A673 (cell line): ENCODE measurements around the gene MORC1. TPM values are rescaled to one million over a fixed set of nuclear protein-coding genes. Genes with fewer than 3 reads are reported as not detected.

Experiments
- BruUV-seq: library from RNA; stranded (reverse); fragments of 400-500 nt; replicated peaks from 2 replicates; lab custom pipeline; 2021; lab: Mats Ljungman, UMichigan
- CTCF ChIA-PET: fragments of 300-600 bp; sonication (Branson Sonifier 250); formaldehyde crosslinking; loops from one replicate; lab custom pipeline; 2022; ENCODE audit warnings: antibody characterized with exemption; lab: Charles Lee
- POLR2A ChIA-PET: fragments of 300-600 bp; sonication (Branson Sonifier 250); formaldehyde crosslinking; loops from one replicate; lab custom pipeline; 2022; ENCODE audit warnings: antibody characterized with exemption; ENCODE audit not compliant: low non-redundant PET; lab: Charles Lee
- DNase-seq: peaks from one replicate; pipeline ENCODE4 v3.0.0-alpha.2; 2015; ENCODE audit warnings: low spot score
- H3K27ac ChIP-seq: fragments of 200-600 bp; sonication (generic); 2 replicates; pipeline ENCODE4 v1.5.1; 2016; ENCODE audit warnings: mixed run types, low read depth, mild to moderate bottlenecking, mixed read lengths, antibody characterized with exemption, low read length; ENCODE audit not compliant: poor library complexity, severe bottlenecking
- H3K27me3 ChIP-seq: fragments of 200-600 bp; sonication (generic); replicated peaks from 2 replicates; pipeline ENCODE4 v1.6.1; 2017; ENCODE audit warnings: mixed run types, low read depth, mild to moderate bottlenecking, mixed read lengths, antibody characterized with exemption, low read length; ENCODE audit not compliant: insufficient read depth, poor library complexity
- H3K36me3 ChIP-seq: fragments of 200-600 bp; sonication (generic); 2 replicates; pipeline ENCODE4 v1.6.1; 2016; ENCODE audit warnings: mixed run types, mild to moderate bottlenecking, mixed read lengths, antibody characterized with exemption, low read length; ENCODE audit not compliant: insufficient read depth, poor library complexity, severe bottlenecking
- H3K4me1 ChIP-seq: fragments of 200-600 bp; sonication (generic); 2 replicates; pipeline ENCODE4 v1.6.1; 2017; ENCODE audit warnings: mixed run types, mild to moderate bottlenecking, mixed read lengths, antibody characterized with exemption, low read length; ENCODE audit not compliant: insufficient read depth, poor library complexity, severe bottlenecking
- H3K4me3 ChIP-seq: fragments of 200-600 bp; sonication (generic); 2 replicates; pipeline ENCODE4 v1.5.1; 2016; ENCODE audit warnings: low read depth, mixed run types, mild to moderate bottlenecking, mixed read lengths, low read length; ENCODE audit not compliant: poor library complexity, severe bottlenecking
- H3K9me3 ChIP-seq: fragments of 200-600 bp; sonication (generic); 2 replicates; pipeline ENCODE4 v1.6.1; 2016; ENCODE audit warnings: mixed run types, low read depth, mild to moderate bottlenecking, mixed read lengths, antibody characterized with exemption, low read length; ENCODE audit not compliant: poor library complexity, severe bottlenecking
- EZH2 ChIP-seq: fragments of 200-600 bp; sonication (generic); IDR thresholded peaks from 2 replicates; pipeline ENCODE4 v1.6.1; 2017; ENCODE audit warnings: borderline replicate concordance, low read depth, mild to moderate bottlenecking, mixed read lengths, antibody characterized with exemption, low read length; ENCODE audit not compliant: poor library complexity, severe bottlenecking
- intact Hi-C: fragments of 100-400 bp; cut with micrococcal nuclease; formaldehyde crosslinking; loops from one replicate; pipeline ENCODE4 v1.10.0; 2022; ENCODE audit not compliant: unreplicated experiment
- total RNA-seq: library from RNA; stranded (reverse); gene quantifications from 2 replicates; pipeline ENCODE4 v1.2.3, GENCODE V29; 2021
- TF ChIP-seq, protein P1 (sequence below): fragments of 300-800, 200-600 bp; sonication (generic); conservative IDR thresholded peaks from 2 replicates; pipeline ENCODE4 v1.5.1; 2017; ENCODE audit warnings: low read depth, mild to moderate bottlenecking, antibody characterized with exemption, low read length, moderate library complexity, mixed read lengths

The MORC1 gene
- total RNA-seq, 1 experiment from 2014 or later: 0.88 TPM

DNA sequence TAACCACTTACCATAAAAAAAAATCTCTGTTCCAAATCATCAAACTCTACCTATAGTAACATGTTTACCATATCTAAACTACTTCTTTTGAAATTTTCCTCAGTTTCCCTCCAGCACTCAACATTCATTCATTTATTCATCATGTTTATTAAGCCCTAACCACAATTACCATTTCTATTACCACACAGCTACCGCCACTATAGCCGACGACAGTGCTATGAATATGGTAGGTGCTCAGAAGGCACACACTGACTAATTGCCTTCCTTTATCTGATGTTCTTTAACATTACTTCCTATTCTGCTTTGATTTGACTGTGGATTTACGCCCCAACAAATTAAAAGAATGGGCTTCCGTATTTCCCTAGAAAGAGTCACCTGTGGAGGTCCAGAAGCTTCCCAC lies 208.1 kb downstream of the MORC1 start:
- BruUV-seq: no TSS peak
- H3K27me3 ChIP-seq: no peaks in the 10 kb centered on the region
- TF ChIP-seq EZH2: no peak
- TF ChIP-seq, protein P1, sequence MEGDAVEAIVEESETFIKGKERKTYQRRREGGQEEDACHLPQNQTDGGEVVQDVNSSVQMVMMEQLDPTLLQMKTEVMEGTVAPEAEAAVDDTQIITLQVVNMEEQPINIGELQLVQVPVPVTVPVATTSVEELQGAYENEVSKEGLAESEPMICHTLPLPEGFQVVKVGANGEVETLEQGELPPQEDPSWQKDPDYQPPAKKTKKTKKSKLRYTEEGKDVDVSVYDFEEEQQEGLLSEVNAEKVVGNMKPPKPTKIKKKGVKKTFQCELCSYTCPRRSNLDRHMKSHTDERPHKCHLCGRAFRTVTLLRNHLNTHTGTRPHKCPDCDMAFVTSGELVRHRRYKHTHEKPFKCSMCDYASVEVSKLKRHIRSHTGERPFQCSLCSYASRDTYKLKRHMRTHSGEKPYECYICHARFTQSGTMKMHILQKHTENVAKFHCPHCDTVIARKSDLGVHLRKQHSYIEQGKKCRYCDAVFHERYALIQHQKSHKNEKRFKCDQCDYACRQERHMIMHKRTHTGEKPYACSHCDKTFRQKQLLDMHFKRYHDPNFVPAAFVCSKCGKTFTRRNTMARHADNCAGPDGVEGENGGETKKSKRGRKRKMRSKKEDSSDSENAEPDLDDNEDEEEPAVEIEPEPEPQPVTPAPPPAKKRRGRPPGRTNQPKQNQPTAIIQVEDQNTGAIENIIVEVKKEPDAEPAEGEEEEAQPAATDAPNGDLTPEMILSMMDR: no peak
- no peak overlapping the region for H3K27ac ChIP-seq
- H3K4me1 ChIP-seq: no peaks in the 10 kb centered on the region
- H3K36me3 ChIP-seq: no peaks in the 10 kb centered on the region
- DNase-seq: no peak
- CTCF ChIA-PET: no interaction called here
- H3K9me3 ChIP-seq: no peaks in the 10 kb centered on the region
- intact Hi-C loops: loop anchor here (5.0 kb wide), 1 partner anchor 92 kb away; no protein-coding TSS in a partner anchor
- H3K4me3 ChIP-seq: no peak overlapping the region
- POLR2A ChIA-PET: no interaction called here

Other genes starting within 250 kb of the MORC1 start
- not detected in 2 replicates for gene GUCA1C, start 164.3 kb downstream of the MORC1 start, total RNA-seq
- gene C3orf85, start 18.6 kb upstream of the MORC1 start, total RNA-seq: not detected in 2 replicates
- gene DPPA2, start 198.4 kb upstream of the MORC1 start, total RNA-seq: not detected in 2 replicates
- not detected in 2 replicates for gene DPPA4, start 219.4 kb upstream of the MORC1 start, total RNA-seq